NCI-H2196 (cell line): Measurements from ENCODE around the gene SLC10A3.

Experiments used
- DNase-seq: peaks from one replicate; lab custom pipeline; 2025; ENCODE audit not compliant: unreplicated experiment; lab: John Stamatoyannopoulos, UW

The SLC10A3 gene

DNA sequence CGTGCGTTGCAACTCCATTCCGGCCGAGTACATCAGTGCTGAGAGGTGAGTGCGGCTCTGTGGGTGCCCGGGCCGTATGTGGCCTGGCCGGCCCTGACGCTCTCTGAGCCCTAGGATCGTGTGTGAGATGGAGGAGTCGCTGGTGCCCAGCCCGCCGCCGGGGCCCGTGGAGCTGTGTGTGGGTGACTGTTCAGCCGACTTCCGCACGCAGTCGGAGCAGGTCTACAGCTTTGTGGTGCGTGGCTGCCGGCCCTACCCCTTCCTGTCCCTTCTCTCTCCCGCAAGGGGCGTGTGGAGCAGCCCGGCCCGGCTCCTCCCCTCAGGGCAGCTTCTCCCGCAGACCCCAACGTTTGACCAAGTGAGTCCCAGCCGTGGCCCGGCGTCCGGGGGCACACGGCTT lies 24.4 kb downstream of the SLC10A3 start:
- no peak for DNase-seq

DNA sequence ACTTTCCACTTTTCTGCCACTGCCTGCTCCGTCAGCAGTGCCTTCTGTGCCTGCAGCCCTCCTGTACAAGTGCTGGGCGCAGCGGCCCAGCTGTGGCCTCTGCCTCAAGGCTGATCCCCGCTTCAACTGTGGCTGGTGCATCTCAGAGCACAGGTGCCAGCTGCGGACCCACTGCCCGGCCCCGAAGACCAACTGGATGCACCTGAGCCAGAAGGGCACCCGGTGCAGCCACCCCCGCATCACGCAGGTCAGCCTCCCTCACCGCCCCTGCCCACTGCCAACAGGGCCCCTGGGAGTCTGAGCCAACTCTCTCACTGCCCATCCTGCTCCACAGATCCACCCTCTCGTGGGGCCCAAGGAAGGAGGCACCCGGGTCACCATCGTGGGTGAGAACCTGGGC lies 24.8 kb downstream of the SLC10A3 start:
- DNase-seq: no peak

- DNase-seq: no peak
Observed at GRCh38 chrX:154464806-154465365, 25.5 kb downstream of the SLC10A3 start.

GRCh38 chrX:154463611-154464220 lies 26.7 kb downstream of the SLC10A3 start:
- DNase-seq: no peak

- DNase-seq: no peak
Observed at GRCh38 chrX:154462396-154462795, 28.0 kb downstream of the SLC10A3 start.

DNA sequence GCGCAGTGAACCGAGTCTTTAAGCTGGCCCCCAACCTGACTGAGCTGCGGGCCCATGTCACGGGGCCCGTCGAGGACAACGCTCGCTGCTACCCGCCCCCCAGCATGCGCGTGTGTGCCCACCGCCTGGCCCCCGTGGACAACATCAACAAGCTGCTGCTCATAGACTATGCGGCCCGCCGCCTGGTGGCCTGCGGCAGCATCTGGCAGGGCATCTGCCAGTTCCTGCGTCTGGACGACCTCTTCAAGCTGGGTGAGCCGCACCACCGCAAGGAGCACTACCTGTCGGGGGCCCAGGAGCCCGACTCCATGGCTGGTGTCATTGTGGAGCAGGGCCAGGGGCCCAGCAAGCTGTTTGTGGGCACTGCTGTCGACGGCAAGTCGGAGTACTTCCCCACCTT lies 30.1 kb downstream of the SLC10A3 start:
- no peak for DNase-seq

DNA sequence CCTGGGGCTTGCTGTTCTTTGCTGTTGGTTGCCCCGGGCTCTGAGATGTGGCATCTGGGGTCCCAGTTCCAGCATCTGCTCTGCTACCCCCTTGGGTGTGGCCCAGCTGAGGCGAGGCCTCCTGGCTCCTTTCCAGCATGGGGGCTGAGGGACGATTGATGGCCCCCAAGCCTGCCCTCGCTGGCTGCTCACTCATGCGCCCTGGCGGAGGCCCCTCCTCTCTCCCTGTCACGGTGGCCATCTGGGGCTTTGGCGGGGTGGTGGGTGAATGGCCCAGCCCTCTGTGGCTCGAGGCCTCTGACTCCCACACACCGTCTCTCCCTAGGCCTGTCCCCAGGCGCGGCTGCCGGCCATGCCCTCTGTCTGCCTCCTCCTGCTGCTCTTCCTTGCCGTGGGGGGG lies 30.6 kb downstream of the SLC10A3 start:
- no peak for DNase-seq

DNA sequence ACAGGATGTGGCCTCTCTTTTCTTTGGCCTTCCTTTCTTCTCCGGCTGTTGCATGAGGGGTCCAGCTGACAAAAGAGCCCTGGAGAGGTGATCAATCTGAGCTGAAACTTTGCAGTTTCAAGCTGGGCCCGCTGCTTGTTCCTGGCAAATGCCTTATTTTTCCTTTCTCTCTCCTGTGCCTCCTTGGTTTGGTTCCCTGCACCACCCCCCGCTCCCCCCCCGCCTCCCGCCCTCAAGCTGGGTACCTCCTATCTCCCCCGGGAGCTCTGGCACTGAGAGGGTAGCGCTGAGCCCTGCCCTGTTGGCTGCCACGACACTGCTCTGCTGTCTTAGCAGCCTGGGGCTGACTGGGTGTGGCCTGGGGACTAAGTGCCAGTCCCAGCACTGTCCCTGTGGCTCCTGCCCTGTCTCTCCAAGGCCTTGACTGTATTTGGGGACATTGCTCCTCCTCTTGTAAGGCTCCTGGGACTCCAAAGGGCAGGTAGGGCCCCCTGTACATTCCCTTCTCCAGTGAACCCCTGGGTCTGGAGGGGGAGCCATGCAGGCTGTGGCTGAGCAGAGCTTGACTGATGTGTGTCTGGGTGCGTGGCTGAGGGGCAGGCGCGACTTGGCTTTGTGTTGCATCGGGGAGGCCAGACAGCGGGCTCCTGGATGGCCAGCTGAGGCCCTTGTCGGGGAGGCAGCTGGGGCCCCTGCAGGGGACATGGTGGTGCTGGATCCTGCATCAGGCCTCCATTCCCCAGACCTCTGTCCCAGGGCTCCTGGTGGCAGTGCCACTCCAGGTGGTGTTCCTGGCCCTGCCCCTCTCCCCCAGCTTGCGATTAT lies 31.3 kb downstream of the SLC10A3 start:
- DNase-seq: no peak

DNA sequence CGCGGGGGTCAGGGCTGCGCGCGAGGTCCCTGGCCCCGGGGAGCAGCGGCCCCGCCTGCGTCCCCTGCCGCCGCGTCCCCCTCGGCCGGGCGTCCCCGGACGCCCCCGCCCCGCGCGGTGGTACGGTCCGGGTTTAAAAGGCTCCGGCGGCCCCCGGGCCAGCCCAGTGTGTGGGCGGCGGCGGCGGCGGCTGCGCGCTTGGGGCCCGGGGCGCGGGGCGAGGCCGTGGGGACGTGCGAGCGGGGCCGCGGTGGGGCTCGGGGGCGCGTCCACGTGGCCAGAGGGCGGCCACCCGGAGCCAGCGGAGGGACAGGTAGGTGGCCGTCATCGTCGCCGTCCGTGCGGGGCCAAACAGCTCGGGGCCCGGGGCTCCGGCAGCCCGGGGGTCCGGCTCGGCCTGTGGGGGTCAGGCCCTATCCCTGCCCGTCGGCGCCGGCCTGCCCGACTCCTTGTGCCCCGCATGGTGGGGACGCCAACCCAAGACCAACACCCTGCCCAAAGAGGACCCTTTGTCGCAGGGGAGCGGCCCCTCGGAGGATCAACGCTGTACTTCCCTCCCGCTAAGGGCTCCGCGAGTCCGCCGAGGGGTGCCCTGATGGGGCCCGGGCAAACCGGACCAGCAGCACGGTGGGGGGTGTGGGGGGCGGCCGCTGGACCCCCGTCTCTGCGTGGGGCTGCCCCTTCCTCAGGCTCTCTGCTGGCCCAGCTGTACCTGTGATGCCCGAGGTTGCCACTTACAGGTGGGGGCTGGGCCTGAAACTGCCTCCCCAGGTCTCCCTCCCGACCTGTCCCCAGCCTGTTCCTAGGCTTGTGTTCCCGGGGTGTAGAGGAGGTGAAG lies 32.1 kb downstream of the SLC10A3 start, which contains the start of gene PLXNA3:
Gene PLXNA3, plus strand, starts transcription at position 166 of the 838 bp plus-strand sequence. CDS start 1,903 bp downstream, outside the sequence.
- peak; percentile 27 for DNase-seq

GRCh38 chrX:154457491-154458115 lies 32.8 kb downstream of the SLC10A3 start:
- peak; percentile 54 for DNase-seq

DNA sequence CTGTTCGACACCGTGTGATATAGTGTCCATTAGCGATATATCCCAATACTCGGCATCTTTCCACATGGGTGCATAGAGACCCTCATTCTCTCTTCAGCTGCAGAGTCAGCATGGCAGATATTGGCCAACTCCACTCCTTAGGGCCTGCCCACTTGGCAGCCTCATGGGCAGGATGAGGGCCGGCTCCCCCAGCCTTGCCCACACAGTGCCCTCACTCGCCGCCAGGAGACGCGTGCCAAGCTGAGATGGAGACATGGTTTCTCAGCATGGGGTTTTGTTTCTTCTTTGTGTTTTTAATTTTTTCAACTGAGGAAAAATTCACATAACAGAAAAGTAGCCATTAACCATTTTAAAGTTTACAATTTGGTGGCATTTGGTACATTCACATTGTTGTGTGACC lies 37.6 kb downstream of the SLC10A3 start:
- DNase-seq: no peak

GRCh38 chrX:154450312-154450711 lies 40.1 kb downstream of the SLC10A3 start:
- DNase-seq: no peak

GRCh38 chrX:154449618-154450017 lies 40.8 kb downstream of the SLC10A3 start:
- no peak for DNase-seq

GRCh38 chrX:154448484-154448883 lies 41.9 kb downstream of the SLC10A3 start:
- DNase-seq: no peak

DNA sequence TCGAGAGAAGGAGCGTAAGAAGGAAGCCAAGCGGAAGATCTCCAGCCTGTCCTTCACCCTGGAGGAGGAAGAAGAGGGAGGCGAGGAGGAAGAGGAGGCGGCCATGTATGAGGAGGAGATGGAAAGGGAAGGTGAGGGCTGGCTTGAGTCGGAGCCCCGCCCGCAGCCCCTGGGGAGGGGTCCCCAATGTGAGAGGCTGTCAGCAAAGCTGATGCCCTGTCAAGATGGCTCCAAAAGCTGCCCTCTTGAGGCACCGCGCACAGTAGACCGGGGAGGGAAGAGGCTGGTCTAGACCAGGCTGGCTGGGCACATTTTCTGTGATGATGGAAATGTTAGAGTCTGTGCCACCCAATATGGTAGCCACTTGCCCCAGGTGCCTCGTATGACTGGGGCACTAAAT lies 44.0 kb downstream of the SLC10A3 start:
- DNase-seq: no peak

GRCh38 chrX:154445776-154446175 lies 44.7 kb downstream of the SLC10A3 start:
- DNase-seq: no peak

DNA sequence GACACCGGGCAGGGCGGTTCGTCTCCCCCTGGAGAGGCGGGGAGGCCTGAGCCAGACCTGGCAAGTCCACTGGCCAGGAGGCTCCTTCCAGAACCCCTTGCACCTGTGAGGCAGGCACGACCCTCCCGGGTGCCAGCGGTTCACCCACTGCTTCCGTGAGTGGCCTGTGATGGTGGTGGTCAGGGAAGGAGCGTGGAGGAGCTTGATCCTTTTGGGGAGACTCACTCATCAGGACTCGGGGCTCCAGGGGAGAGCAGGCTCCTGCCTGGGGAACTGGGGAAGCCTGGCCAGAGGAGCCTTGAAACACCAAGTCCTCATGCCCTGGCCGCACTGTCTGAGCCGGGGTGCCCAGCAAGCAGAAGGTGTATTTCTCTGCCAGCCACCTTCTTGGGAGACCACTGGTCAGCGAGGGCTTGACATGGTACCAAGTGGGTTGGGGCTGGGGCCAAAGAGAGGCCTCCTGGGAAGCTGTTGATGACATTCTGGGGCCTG lies 45.6 kb downstream of the SLC10A3 start:
- no peak for DNase-seq

- DNase-seq: peak; percentile 64
Observed at GRCh38 chrX:154443992-154444754, 46.3 kb downstream of the SLC10A3 start, which contains the start of gene FAM50A. Gene FAM50A (plus strand): TSS chrX:154444141. CDS start chrX:154444236, 95 bp downstream.

DNA sequence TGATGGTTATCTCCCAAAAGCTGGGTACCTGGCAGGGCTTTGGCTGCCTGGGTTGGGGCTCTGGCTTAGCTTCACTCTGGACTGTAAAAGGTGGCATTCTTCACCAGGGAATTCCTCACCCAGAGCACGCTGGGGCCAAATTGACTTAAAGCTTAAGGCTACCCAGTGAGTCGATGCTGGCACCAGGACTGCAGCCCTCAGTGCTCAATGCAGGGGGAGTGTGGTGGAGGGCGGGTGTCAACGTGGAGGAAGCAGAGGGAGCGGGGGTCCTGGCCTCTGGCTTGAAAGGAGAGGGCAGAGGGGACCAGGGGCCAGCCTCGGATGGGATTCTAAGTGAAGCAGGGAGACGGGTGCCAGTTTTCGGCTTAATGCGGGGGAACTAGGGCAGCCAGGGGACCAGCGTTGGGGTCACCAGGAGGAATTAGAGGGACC lies 46.9 kb downstream of the SLC10A3 start:
- no peak for DNase-seq
